Activated naive CD8-positive, alpha-beta T cell treated with anti-CD3 and anti-CD28 coated beads, Interleukin-2, amount 10 ng/mL, durations not matched to agents 7 days and 5 days (primary cell): ENCODE data around the gene ASB14. TPM values are rescaled to one million over a fixed set of nuclear protein-coding genes. Genes with fewer than 3 reads are reported as not detected.
"Not testable (repeated sequence)": the region's sequence is repeated elsewhere in the genome, so short reads cannot be mapped to it uniquely, and the experiment has no call there.

Experiments
- ATAC-seq: fragments of 150-1000 bp; cut with Tn5 transposase; one replicate; pipeline ENCODE4 v1.10.0; 2021; ENCODE audit warnings: low read depth, moderate library complexity
- POLR2A ChIA-PET: fragments of 350-600 bp; sonication (Branson Sonifier 250); formaldehyde crosslinking; loops from one replicate; lab custom pipeline; 2021; ENCODE audit warnings: antibody characterized with exemption; lab: Charles Lee
- DNase-seq: peaks from one replicate; pipeline ENCODE4 v3.0.0; 2021
- H3K27ac Mint-ChIP-seq: one replicate; pipeline ENCODE4 v1.8.0; 2022; ENCODE audit warnings: mild to moderate bottlenecking, mixed read lengths
- H3K27me3 Mint-ChIP-seq: one replicate; pipeline ENCODE4 v1.8.0; 2022; ENCODE audit warnings: mild to moderate bottlenecking, moderate library complexity, mixed read lengths
- H3K36me3 Mint-ChIP-seq: one replicate; pipeline ENCODE4 v1.8.0; 2021; ENCODE audit warnings: mild to moderate bottlenecking, mixed read lengths
- H3K4me1 Mint-ChIP-seq: one replicate; pipeline ENCODE4 v1.8.0; 2021; ENCODE audit warnings: mixed read lengths
- H3K4me3 Mint-ChIP-seq: one replicate; pipeline ENCODE4 v1.8.0; 2022; ENCODE audit warnings: mild to moderate bottlenecking, moderate library complexity, mixed read lengths
- H3K9me3 Mint-ChIP-seq: one replicate; pipeline ENCODE4 v1.8.0; 2021; ENCODE audit warnings: mixed read lengths
- total RNA-seq, 2 experiments: library from RNA; stranded (reverse); gene quantifications; one replicate each; pipeline ENCODE4 v1.2.3, GENCODE V29; 2021

The ASB14 gene
- total RNA-seq: not detected

GRCh38 chr3:57292159-57292896, at the start of gene ASB14:
TSS of gene ASB14 (minus strand) at chr3:57292685. CDS start at chr3:57292033, 652 bp downstream.
- Mint-ChIP-seq H3K36me3 (no peaks in the 10 kb centered on the region), H3K9me3 (no peaks in the 10 kb centered on the region), H3K27me3 (peaks cover 14% of the 10 kb centered on the region), H3K27ac (no peak within 1 kb of the TSS), H3K4me3 (no peak within 1 kb of the TSS), H3K4me1 (no peaks in the 10 kb centered on the region)
- DNase-seq (no peak), ATAC-seq (no peak)
- POLR2A ChIA-PET: no interaction called here

- H3K4me1 Mint-ChIP-seq, H3K9me3 Mint-ChIP-seq, H3K36me3 Mint-ChIP-seq, DNase-seq, POLR2A ChIA-PET, ATAC-seq, H3K4me3 Mint-ChIP-seq, H3K27ac Mint-ChIP-seq: not testable (repeated sequence)
- H3K27me3 Mint-ChIP-seq: peaks cover 24% of the 10 kb centered on the region
Observed at GRCh38 chr3:57339071-57339642, 46.7 kb upstream of the ASB14 start.

DNA sequence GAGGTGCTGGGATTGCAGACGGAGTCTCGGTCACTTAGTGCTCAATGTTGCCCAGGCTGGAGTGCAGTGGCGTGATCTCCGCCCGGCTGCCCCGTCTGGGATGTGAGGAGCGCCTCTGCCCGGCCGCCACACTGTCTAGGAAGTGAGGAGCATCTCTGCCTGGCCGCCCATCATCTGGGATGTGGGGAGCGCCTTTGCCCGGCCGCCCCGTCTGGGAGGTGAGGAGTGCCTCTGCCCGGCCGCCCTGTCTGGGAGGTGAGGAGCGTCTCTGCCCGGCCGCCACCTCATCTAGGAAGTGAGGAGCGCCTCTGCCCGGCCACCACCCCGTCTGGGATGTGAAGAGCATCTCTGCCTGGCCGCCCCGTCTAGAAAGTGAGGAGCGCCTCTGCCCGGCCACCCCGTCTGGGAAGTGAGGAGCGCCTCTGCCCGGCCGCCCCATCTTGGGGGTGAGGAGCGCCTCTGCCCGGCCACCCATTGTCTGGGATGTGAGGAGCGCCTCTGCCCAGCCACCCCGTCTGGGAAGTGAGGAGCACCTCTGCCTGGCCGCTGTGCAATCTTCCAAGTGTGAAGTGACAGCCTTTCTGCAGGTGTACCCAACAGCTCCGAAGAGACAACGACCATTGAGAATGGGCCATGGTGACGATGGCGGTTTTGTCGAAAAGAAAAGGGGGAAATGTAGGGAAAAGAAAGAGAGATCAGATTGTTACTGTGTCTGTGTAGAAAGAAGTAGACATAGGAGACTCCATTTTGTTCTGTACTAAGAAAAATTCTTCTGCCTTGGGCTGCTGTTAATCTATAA, 46.0 kb upstream of the ASB14 start:
- ATAC-seq, H3K4me3 Mint-ChIP-seq, POLR2A ChIA-PET, H3K9me3 Mint-ChIP-seq, H3K4me1 Mint-ChIP-seq, DNase-seq, H3K36me3 Mint-ChIP-seq, H3K27ac Mint-ChIP-seq: not testable (repeated sequence)
- peaks cover 23% of the 10 kb centered on the region for H3K27me3 Mint-ChIP-seq

DNA sequence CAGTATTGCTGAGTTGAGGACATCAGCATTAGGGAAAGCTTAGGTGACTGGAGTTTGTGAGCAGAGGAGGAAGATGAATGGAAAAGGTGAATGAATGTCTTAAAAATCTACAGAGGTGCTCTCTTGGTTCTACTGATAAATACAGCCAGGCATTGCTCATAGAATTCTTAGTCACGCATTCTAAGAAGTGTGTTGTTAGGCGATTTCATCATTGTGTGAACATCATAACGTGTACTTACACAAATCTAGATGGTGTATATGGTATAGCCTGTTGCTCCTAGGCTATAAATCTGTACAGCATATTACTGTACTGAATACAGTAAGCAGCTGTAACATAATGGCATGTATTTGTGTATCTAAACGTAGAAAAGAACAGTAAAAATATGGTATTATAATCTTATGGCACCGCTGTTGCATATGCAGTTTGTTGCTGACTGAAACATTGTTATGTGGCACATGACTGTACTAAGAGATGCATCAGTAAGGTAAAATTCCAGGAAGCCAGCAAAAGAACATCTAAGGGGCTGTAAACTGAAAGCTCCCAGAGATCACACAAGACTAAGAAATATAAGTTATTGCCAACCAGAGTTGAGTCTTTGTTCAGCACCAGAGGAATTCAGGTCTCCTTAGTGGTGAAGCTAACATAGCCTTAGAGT, 42.9 kb upstream of the ASB14 start:
- H3K27me3 Mint-ChIP-seq: peaks cover 18% of the 10 kb centered on the region
- no peak overlapping the region for H3K4me3 Mint-ChIP-seq
- no peak overlapping the region for H3K27ac Mint-ChIP-seq
- DNase-seq (no peak), ATAC-seq (no peak)
- H3K9me3 Mint-ChIP-seq: no peaks in the 10 kb centered on the region
- no peaks in the 10 kb centered on the region for H3K36me3 Mint-ChIP-seq
- POLR2A ChIA-PET: no interaction called here
- H3K4me1 Mint-ChIP-seq: no peaks in the 10 kb centered on the region

- Mint-ChIP-seq H3K27ac (no peak overlapping the region), H3K4me1 (no peaks in the 10 kb centered on the region), H3K4me3 (no peak overlapping the region), H3K27me3 (peaks cover 11% of the 10 kb centered on the region), H3K36me3 (no peaks in the 10 kb centered on the region), H3K9me3 (peaks cover 2% of the 10 kb centered on the region)
- ATAC-seq: no peak
- POLR2A ChIA-PET: no interaction called here
- no peak for DNase-seq
Observed at GRCh38 chr3:57331078-57331610, 38.7 kb upstream of the ASB14 start.

DNA sequence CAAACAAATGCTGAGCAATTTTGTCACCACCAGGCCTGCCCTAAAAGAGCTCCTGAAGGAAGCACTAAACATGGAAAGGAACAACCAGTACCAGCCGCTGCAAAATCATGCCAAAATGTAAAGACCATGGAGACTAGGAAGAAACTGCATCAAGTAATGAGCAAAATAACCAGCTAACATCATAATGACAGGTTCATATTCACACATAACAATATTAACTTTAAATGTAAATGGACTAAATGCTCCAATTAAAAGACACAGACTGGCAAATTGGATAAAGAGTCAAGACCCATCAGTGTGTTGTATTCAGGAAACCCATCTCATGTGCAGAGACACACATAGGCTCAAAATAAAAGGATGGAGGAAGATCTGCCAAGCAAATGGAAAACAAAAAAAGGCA, 34.0 kb upstream of the ASB14 start:
- H3K36me3 Mint-ChIP-seq, H3K9me3 Mint-ChIP-seq, POLR2A ChIA-PET, H3K4me1 Mint-ChIP-seq, H3K4me3 Mint-ChIP-seq, ATAC-seq, H3K27me3 Mint-ChIP-seq, DNase-seq, H3K27ac Mint-ChIP-seq: not testable (repeated sequence)

DNA sequence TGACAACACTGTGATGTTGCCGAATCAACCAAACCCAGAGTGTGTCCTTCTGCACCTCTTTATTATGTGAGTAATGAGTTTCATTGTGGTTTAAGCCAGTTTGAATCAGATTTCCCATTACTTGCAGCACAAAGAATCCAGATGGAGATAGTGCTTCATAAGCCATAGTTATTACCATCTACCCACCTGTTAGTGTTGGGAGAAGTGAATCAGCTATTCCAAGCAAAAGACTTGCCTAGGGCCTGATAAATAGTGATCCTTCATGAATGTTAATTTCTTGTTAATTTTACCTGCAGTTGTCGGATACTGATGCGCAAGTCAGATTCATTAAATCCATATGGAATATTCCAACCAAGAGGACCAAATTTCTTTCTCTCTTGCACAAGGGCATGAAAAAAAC, 21.7 kb upstream of the ASB14 start:
- DNase-seq: no peak
- H3K4me1 Mint-ChIP-seq: no peaks in the 10 kb centered on the region
- peaks cover 33% of the 10 kb centered on the region for H3K27me3 Mint-ChIP-seq
- no peaks in the 10 kb centered on the region for H3K36me3 Mint-ChIP-seq
- ATAC-seq: no peak
- POLR2A ChIA-PET: no interaction called here
- no peak overlapping the region for H3K27ac Mint-ChIP-seq
- H3K9me3 Mint-ChIP-seq: peaks cover 5% of the 10 kb centered on the region
- H3K4me3 Mint-ChIP-seq: no peak overlapping the region

DNA sequence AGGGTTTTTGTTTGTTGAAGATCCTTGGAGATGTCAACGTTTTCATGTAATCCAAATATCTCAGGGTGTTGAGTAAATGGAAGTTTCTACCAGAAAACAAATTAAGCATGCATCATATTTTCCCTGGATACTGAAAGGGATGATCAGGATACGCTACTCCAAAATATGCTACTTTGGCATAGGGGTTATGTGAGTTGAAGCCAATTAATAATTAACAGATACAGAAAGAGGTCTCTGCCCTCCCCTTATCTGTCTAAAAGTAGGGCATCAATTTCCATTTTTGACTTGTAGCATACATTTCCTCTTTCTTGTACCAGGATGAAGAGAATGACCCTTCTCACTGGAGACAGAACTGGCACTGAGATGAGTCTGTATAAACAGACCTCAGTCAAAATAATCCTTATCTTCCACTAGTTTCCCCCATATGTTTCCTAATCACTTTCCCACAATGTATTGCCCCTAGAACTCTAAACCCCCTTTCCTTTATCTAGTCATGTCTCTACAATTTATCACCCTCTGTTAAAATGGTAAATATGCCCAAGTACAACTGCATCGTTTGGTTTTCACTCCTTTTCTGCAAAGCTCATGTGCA, 17.4 kb upstream of the ASB14 start:
- POLR2A ChIA-PET: no interaction called here
- Mint-ChIP-seq H3K4me1 (no peaks in the 10 kb centered on the region), H3K27me3 (peaks cover 6% of the 10 kb centered on the region), H3K27ac (no peak overlapping the region), H3K9me3 (no peaks in the 10 kb centered on the region), H3K36me3 (no peaks in the 10 kb centered on the region), H3K4me3 (no peak overlapping the region)
- DNase-seq (no peak), ATAC-seq (no peak)

GRCh38 chr3:57303520-57303919, 11.0 kb upstream of the ASB14 start:
- H3K27ac Mint-ChIP-seq, POLR2A ChIA-PET, H3K27me3 Mint-ChIP-seq, ATAC-seq, DNase-seq, H3K9me3 Mint-ChIP-seq, H3K36me3 Mint-ChIP-seq, H3K4me3 Mint-ChIP-seq, H3K4me1 Mint-ChIP-seq: not testable (repeated sequence)

GRCh38 chr3:57298041-57298440, 5.6 kb upstream of the ASB14 start:
- Mint-ChIP-seq H3K27me3 (peaks cover 7% of the 10 kb centered on the region), H3K9me3 (no peaks in the 10 kb centered on the region), H3K36me3 (no peaks in the 10 kb centered on the region), H3K27ac (no peak overlapping the region), H3K4me3 (no peak overlapping the region), H3K4me1 (no peaks in the 10 kb centered on the region)
- ATAC-seq (no peak), DNase-seq (no peak)
- POLR2A ChIA-PET: no interaction called here

- Mint-ChIP-seq H3K9me3 (no peaks in the 10 kb centered on the region), H3K36me3 (no peaks in the 10 kb centered on the region), H3K27me3 (peaks cover 14% of the 10 kb centered on the region), H3K4me3 (no peak overlapping the region), H3K4me1 (no peaks in the 10 kb centered on the region), H3K27ac (no peak overlapping the region)
- POLR2A ChIA-PET: no interaction called here
- DNase-seq (no peak), ATAC-seq (no peak)
Observed at GRCh38 chr3:57292897-57293526, 527 bp upstream of the ASB14 start.

DNA sequence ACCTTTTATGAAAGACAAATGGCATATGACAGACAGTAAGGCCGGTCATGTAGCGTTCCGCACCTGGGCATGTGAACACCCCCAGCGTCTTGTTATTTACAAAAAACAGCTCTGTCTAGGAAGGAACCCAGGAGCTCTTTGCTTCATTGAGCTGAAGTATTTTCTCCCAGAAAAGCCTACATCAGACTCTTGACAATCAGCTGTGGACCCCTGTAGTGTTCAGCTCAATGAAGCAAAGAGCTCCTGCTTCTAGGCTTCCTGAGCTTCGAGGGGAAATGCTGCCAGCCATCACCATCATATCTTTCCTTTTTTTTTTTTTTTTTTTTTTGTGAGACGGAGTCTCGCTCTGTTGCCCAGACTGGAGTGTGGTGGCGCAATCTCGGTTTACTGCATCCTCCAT, 4.1 kb downstream of the ASB14 start:
- POLR2A ChIA-PET: interaction anchor here (0.6 kb wide), 1 partner anchor 25 kb away, joined by 4 read pairs; no protein-coding TSS in a partner anchor
- H3K27me3 Mint-ChIP-seq: peaks cover 9% of the 10 kb centered on the region
- ATAC-seq (no peak), DNase-seq (no peak)
- H3K4me1 Mint-ChIP-seq: no peaks in the 10 kb centered on the region
- no peak overlapping the region for H3K27ac Mint-ChIP-seq
- no peaks in the 10 kb centered on the region for H3K36me3 Mint-ChIP-seq
- no peak overlapping the region for H3K4me3 Mint-ChIP-seq
- H3K9me3 Mint-ChIP-seq: no peaks in the 10 kb centered on the region
